Prostate gland (tissue), 2 donors: ENCODE results near the gene EXO1.

Experiments used
- CTCF ChIP-seq, 4 experiments: fragments of 200-600 bp in 2 of 4; fragments of 450-650 bp in 2 of 4; sonication (generic) in 2 of 4; IDR thresholded peaks; 1 replicate in 3 of 4; 2 replicates in 1 of 4; pipeline ENCODE4 v1.5.1; 2016 to 2019; ENCODE audit warnings: antibody characterized with exemption in 4 of 4, mild to moderate bottlenecking in 2 of 4, moderate library complexity in 2 of 4
- POLR2AphosphoS5 ChIP-seq: sonication (generic); formaldehyde crosslinking; IDR thresholded peaks from one replicate; pipeline ENCODE4 v1.6.1; 2017; ENCODE audit warnings: antibody characterized with exemption

DNA sequence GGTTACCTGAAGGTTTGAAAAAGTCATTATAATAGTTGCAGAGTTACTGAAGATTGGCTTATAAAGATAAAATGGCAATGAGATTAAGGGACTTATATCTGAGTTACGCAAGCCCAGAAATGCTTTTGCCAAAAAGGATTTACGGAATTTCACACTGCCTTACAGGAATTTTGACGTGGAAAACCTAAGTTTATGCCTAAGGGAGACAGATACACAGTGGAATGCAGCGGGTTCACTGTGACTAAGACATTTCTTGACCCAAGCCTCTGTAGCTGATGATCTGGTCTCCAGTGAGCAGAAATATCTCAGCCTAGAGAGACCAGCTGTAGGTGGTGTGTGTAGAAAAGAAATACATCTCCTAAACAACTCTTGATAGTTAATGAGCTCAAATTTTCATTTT lies 10.1 kb upstream of the EXO1 start:
- TF ChIP-seq CTCF (IDR thresholded peaks at IDR 0.05), result no peak
- TF ChIP-seq POLR2AphosphoS5, result no peak
